SK-N-MC (cell line): ENCODE results near the gene CELSR1.

Source experiments
- DNase-seq: peaks from one replicate; pipeline ENCODE4 v3.0.0-alpha.2; 2011; ENCODE audit warnings: low read depth, low spot score
- H3K27ac ChIP-seq: fragments of 200-600 bp; sonication (generic); 2 replicates; pipeline ENCODE4 v1.5.1; 2016; ENCODE audit warnings: mixed run types
- H3K36me3 ChIP-seq: fragments of 200-600 bp; sonication (generic); 2 replicates; pipeline ENCODE4 v1.6.1; 2017; ENCODE audit warnings: antibody characterized with exemption, low read length, mixed read lengths; ENCODE audit not compliant: insufficient read depth
- H3K4me3 ChIP-seq: fragments of 200-600 bp; sonication (generic); 2 replicates; pipeline ENCODE4 v1.5.1; 2016
- H3K9ac ChIP-seq: fragments of 200-600 bp; sonication (generic); 2 replicates; pipeline ENCODE4 v1.8.0; 2017; ENCODE audit warnings: mixed run types, mixed read lengths; ENCODE audit not compliant: insufficient read length
- H3K9me3 ChIP-seq: fragments of 200-600 bp; sonication (generic); 2 replicates; pipeline ENCODE4 v1.6.1; 2017; ENCODE audit warnings: low read depth, mild to moderate bottlenecking, antibody characterized with exemption, low read length, moderate library complexity, mixed read lengths
- EZH2 ChIP-seq: fragments of 200-600 bp; sonication (generic); IDR thresholded peaks from one replicate; pipeline ENCODE4 v1.6.1; 2017; ENCODE audit warnings: antibody characterized with exemption
- FOXP2 ChIP-seq: optimal IDR thresholded peaks from 2 replicates; pipeline ENCODE3; 2011; ENCODE audit warnings: mild to moderate bottlenecking, moderate library complexity; ENCODE audit not compliant: insufficient read depth; ENCODE audit errors: extremely low read length, control extremely low read depth
- POLR2AphosphoS5 ChIP-seq: IDR thresholded peaks from 2 replicates; pipeline ENCODE4 v1.6.1; 2012; ENCODE audit warnings: mild to moderate bottlenecking, low read depth, low read length, borderline replicate concordance

The CELSR1 gene

GRCh38 chr22:46359362-46359761 lies 178.1 kb downstream of the CELSR1 start:
- no peak overlapping the region for H3K4me3 ChIP-seq
- no peaks in the 10 kb centered on the region; the same call in 1 of the 2 replicates for H3K36me3 ChIP-seq
- no peaks in the 10 kb centered on the region for H3K9me3 ChIP-seq
- DNase-seq: no peak
- H3K27ac ChIP-seq: no peak overlapping the region
- no peak overlapping the region for H3K9ac ChIP-seq
- TF ChIP-seq FOXP2: no peak
- TF ChIP-seq POLR2AphosphoS5: no peak
- no peak for TF ChIP-seq EZH2

DNA sequence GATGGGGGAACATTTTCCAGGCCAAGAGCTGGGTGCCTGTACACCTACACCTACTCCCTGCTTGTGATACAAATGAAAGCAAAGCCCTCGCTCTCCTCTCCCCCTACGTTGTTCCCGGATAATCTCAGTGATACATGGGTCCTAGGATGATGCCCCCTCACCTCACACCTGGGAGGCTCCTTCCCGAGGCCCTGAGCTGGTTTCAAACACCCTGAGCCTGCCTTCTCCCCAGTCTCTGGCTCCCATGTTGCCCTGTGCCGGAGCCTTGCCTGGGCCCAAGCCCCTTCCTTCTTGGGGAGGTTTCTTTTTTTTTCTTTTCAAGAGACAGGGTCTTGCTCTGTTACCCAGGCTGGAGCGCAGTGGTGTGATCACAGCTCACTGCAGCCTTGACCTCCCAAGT lies 178.7 kb downstream of the CELSR1 start:
- no peak for DNase-seq
- no peaks in the 10 kb centered on the region; the same call in 1 of the 2 replicates for H3K36me3 ChIP-seq
- no peaks in the 10 kb centered on the region for H3K9me3 ChIP-seq
- TF ChIP-seq EZH2 (no peak), FOXP2 (no peak), POLR2AphosphoS5 (no peak)
- H3K27ac ChIP-seq: no peak overlapping the region
- H3K9ac ChIP-seq: no peak overlapping the region
- no peak overlapping the region for H3K4me3 ChIP-seq

DNA sequence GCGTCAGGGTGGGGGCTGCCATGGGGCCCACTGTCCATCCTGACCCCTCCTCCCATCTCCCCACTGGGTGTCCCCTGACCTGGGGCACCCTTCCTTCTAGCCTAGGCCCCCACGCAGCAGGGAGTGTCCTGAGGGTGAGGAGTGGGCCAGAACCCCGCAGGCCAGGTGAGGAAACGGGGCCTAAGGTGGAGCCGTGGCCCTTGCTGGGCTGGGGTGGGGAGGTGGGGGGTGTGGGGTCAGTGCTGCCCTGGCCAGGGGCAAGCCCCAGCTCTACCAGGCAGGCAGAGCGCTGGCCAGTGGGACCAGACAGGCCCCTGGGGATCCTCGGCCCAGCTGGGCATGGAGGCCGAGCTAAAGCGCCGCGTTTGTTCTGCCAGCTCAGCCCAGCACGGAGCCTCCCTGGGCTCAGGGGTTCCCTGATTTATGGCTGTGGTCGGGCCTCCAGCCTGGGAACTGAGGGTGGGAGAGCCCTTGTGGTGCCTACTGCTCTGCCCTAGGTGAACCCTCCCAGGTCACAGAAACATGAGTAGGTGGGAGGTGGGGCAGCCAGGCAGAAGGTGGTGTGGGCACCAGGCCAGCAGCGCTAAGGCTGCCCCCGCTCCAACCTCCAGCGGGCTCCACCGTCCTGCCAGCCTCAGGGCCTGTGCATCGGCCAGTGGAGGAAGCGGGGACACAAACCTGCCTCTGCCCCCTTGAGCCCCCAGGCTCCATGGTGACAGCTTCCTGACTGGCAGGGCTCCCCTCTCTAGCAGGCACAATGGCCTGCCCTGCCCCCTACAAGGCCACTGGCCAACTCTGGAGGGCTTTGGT lies 179.5 kb downstream of the CELSR1 start:
- Histone ChIP-seq H3K9ac (no peak overlapping the region), H3K36me3 (peaks cover 8% of the 10 kb centered on the region; the same call in 1 of the 2 replicates), H3K4me3 (no peak overlapping the region), H3K27ac (no peak overlapping the region), H3K9me3 (no peaks in the 10 kb centered on the region)
- TF ChIP-seq POLR2AphosphoS5 (no peak), EZH2 (no peak), FOXP2 (no peak)
- no peak for DNase-seq

DNA sequence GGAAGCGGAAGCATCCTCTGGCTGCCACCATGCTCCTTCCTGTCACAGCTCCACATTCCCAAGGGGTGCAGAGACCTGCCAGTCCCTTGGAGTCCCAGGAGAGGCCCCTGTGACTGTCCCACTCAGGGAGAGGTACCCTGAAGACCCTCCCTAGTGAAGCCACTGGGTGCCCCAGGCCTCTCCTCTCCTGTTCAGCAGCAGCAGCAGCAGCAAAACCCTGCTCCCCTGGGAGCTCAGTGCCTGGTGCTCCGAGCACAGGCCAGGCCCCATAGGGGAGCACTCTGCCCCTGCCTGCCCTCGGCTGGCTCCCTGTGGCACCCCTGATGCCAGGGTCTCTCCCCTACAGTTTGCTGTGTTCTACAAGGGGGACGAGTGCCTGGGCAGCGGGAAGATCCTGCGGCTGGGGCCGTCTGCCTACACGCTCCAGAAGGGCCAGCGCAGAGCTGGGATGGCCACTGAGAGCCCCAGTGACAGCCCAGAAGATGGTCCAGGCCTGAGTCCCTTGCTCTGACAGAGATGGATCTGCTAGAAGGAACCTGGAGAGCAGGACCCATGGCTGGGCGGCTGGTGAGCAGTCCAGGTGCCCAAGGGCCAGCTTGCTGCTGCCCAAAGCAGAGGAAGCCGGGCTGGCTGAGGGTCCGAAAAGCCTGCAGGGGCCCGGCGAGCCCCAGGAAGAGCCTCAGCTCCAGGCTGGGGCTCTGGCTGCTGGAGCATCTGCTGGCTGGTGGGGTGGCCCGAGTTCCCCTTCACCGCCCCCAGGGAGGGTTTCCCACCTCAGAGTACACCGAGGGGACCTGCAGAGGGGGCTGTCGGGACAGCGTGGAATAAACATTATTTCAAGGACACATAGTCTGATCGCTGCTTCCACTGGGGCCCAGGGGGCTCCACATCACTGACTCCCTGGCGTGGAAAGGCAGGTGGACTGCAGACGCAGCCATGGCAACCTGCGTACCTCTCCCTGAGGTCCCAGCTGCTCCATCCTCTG lies 180.6 kb downstream of the CELSR1 start:
- H3K9me3 ChIP-seq: no peaks in the 10 kb centered on the region
- no peak overlapping the region for H3K9ac ChIP-seq
- no peak overlapping the region for H3K27ac ChIP-seq
- no peak for DNase-seq
- no peak for TF ChIP-seq EZH2
- H3K4me3 ChIP-seq: no peak overlapping the region
- peaks cover 12% of the 10 kb centered on the region for H3K36me3 ChIP-seq

GRCh38 chr22:46355996-46356471 lies 181.4 kb downstream of the CELSR1 start:
- no peak overlapping the region for H3K4me3 ChIP-seq

DNA sequence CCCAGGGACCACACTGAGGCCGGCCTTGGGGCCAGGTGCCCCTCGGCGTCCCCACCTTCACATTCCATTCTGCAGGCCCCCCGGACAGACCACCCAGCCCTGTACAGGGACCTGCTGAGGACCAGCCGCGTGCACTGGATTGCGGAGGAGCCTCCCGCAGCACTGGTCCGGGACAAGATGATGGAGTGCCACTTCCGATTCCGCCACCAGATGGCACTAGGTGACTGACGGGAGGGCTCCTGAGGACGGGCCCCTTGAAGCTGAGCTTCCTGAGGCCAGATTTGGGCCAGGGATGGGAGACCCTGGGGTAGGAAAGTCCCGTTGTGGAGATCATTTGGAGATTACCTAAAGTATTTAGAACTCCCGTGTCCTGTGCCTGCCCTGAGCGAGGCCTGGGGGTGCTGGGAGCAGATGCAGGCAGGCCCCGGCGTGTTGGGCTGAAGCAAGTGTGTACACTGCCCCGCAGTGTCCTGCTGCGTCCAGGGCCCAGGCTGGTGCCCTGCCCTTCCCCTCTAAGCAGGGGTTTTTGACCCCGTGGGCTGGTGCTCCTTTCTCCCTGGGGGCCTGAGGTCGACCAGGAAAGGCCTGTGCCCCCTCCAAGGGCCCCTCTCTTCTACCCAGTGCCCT lies 181.9 kb downstream of the CELSR1 start:
- H3K4me3 ChIP-seq: no peak overlapping the region
- H3K9ac ChIP-seq: no peak overlapping the region
- no peak overlapping the region for H3K27ac ChIP-seq
- no peak for TF ChIP-seq EZH2
- TF ChIP-seq POLR2AphosphoS5: no peak
- TF ChIP-seq FOXP2: no peak
- peaks cover 22% of the 10 kb centered on the region for H3K36me3 ChIP-seq
- H3K9me3 ChIP-seq: no peaks in the 10 kb centered on the region
- no peak for DNase-seq

More at GRCh38 chr22:46355996-46356471, 181.4 kb downstream of the CELSR1 start:
- no peaks in the 10 kb centered on the region for H3K9me3 ChIP-seq
- no peak overlapping the region for H3K9ac ChIP-seq
- no peak for DNase-seq
- TF ChIP-seq FOXP2: no peak
- TF ChIP-seq EZH2: no peak
- TF ChIP-seq POLR2AphosphoS5: no peak
- H3K27ac ChIP-seq: no peak overlapping the region
- H3K36me3 ChIP-seq: peaks cover 16% of the 10 kb centered on the region

DNA sequence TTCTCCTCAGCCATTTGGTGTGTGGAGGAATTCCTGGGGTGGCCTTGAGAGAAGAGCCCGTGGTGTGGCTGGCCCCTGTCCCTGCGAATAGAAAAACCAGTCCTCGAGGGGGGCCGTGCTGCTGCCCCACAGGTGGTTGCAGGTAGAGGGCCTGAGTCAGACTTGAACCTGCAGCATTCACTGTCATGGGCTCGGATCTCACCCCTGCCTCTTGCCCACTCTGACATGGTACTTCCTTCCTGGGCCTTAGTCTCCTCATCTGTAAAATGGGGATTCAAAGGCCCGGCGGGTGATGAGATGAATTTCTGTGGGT lies 182.5 kb downstream of the CELSR1 start:
- no peaks in the 10 kb centered on the region for H3K9me3 ChIP-seq
- TF ChIP-seq POLR2AphosphoS5 (no peak), EZH2 (no peak), FOXP2 (no peak)
- no peak overlapping the region for H3K4me3 ChIP-seq
- no peak for DNase-seq
- H3K27ac ChIP-seq: no peak overlapping the region
- H3K9ac ChIP-seq: no peak overlapping the region
- H3K36me3 ChIP-seq: peaks cover 27% of the 10 kb centered on the region

GRCh38 chr22:46354176-46354992 lies 183.0 kb downstream of the CELSR1 start:
- Histone ChIP-seq H3K36me3 (peaks cover 33% of the 10 kb centered on the region), H3K27ac (no peak overlapping the region), H3K9ac (no peak overlapping the region), H3K9me3 (no peaks in the 10 kb centered on the region), H3K4me3 (no peak overlapping the region)
- no peak for TF ChIP-seq FOXP2
- no peak for TF ChIP-seq EZH2
- TF ChIP-seq POLR2AphosphoS5: no peak
- no peak for DNase-seq
